Amygdala (tissue), 56 donors: ENCODE results near the gene BTLA.
A peak's percentile ranks its signal among the peaks of the same experiment; 100 is the strongest.
"Not testable (repeated sequence)": the region's sequence is repeated elsewhere in the genome, so short reads cannot be mapped to it uniquely, and the experiment has no call there.

Experiments used
- DNase-seq, 56 donors: peaks; one replicate each; lab custom pipeline; 2025; lab: John Stamatoyannopoulos, UW

BTLA gene, protein sequence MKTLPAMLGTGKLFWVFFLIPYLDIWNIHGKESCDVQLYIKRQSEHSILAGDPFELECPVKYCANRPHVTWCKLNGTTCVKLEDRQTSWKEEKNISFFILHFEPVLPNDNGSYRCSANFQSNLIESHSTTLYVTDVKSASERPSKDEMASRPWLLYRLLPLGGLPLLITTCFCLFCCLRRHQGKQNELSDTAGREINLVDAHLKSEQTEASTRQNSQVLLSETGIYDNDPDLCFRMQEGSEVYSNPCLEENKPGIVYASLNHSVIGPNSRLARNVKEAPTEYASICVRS

DNA sequence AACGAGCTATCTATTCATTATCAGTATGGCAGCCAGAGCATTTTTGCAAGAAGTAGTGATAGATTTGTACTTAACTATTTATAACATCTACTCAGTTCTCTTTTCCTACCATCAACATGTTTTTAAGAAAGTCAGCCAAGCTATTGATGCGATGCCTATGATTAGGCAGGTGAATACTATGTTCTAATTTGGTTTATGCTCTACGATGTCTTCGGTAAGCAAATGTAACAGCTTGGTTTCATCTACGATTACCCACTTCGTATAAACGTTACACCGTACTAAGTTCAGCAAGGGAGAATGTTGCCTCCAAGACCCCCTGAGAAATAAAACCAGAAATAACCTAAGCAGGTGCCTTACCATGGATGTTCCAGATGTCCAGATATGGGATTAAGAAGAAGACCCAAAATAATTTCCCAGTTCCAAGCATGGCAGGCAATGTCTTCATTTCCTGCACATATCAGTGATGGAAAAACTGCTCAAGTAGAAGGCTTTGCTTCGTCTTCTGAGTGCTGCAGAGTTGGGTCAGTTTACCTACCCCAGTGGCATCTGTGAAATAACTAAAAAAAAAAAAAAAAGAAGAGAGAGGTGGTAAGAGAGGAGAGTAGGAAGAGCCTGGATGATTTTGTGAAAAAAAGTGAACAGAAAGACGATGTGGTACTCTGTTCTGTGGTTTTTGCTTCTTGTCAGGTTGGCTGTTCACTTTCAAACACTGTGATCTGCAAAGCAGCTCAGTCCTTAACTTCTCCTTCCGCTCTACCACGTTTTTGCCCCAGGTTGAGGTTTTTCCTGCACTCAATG, at the start of gene BTLA:
Gene BTLA, minus strand, starts transcription at position 559 of the 798 bp plus-strand sequence. Its CDS starts 114 bp downstream, at position 445.
- DNase-seq, result no peak

DNA sequence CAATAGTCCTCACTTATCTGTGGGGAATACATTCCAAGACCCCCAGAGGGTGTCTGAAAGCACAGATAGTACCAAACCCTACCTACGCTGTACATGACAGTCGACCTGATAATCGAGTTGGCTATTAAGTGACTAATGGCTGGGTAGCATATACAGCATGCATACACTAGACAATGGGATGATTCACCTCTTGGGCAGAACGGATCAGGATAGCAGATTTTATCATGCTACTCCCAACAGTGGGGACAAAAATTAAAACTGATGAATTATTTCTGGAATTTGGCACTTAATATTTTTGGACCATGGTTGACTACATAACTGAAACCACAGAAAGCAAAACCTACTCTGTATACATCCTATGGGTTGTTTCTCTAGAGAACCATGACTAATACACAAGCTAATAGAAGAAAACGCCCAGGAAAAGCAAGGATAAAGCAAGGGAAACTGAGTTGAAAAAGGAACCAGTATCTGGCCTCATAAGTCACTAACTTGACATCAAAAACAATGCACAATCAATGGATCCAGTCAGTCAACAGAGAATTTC, 47.0 kb upstream of the BTLA start:
- no peak for DNase-seq

DNA sequence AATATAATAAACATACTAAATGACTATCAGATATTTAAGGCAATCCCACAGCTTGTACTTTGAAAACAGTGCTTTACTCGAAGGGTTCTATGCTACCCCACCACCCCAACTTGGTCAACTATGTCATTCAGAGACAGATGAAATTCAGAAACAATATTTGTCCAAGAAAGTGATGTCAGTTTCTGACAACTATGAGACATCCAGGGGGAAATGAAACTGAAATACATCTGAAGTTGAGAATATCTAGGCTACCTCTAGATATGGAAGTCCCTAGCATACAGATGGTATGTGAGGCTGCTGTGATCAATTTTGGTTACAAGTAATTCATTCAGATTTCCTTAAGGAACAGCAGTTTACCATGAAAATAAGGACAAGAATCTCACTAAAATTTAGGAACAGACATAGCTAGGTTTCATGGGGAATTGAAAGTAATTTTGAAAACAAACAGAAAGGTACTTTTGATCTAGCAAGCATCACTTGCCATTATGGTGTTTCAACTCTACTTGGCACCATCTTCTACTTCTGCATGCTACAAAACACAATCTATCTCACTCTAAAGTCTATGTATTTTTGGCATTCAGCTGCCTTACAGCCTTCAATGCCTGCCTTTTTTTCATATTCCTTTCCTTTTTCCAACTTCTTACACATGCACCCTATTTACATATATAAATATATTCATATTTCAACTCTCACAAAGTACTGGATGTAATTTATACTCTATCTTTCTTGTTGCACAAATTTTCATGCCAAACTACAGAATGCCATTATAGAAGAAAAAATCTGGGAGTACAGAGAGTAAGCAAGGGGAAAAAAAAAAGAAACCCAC, 40.8 kb upstream of the BTLA start:
- DNase-seq, result no peak

DNA sequence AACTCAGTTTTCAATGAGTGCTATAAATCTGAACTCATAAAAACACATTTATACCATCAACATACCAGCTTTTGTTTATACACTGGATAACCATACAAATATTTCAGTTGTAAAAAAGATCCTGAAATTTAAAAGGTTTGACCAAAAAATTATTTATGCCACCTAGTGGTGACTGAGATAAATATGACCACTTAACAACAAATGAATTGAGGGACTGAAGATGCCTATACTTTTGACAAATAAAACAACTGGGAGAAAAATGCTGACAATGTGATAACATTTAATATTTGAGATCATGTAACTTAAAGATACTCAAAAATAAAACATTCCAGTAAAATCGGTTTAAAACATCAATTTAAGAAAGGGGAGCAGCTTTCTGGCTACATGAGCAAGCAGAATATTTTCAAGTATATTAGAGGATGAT, 32.1 kb upstream of the BTLA start:
- DNase-seq, result no peak

DNA sequence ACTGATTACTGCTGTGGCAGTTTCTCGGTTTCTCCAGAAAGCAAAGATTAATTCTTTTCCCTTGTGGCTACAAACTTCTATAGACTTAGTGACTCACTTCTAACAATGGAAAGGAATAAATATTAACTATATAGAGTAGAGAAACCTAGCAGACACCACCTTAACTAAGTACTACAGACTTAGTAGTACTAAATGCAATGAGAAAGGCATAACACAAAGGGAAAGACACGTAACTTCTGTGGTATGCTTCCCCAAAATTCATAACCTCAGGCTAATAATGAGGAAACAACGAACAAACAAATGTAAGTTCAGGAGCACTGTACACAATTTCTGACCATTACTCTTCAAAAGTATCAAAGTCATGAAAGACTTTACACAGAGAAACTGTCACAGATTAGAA, 31.3 kb upstream of the BTLA start:
- no peak for DNase-seq

DNA sequence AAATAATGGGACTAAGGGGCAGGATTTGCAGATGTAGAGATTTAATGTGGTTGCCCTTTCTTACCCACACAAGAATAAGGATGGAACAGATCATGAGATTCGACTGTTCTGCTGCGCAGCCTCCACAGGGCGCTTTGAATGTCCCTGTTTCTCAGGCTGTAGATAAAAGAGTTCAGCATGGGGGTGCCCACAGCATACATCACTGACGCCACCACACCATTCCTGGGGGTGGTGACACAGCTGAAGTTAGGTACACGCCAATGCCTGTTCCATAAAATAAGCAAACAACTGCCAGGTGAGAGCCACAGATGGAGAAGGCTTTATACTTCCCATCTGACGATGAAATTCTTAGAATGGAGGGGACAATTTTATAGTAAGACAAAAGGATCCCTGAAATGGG, 24.9 kb upstream of the BTLA start:
- DNase-seq, result not testable (repeated sequence)

DNA sequence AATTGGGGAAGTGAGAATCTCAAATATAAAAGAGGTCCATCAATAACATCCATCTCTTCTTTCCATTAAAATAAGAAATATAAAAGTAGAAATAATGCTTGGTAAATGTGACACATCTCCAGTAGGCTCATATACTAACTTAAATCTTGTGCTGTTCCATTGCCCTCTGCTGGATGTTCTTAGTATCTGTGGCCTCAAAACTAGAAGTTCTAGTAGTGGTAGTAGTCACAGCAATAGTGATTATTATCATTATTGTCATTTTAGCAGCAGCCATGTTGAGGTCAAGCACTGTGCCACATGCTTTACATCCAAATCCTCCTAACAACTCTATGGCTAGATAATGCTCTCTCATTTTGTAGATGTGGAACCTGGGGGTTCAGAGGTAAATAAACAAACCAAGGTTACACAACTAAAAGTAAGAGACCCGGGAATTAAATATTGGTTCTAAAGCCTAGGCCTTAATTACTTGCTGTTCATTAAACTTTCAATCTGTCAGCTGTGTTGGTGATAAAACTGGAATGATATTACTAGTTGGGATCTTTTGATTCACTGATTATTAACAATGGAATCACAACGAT, 20.2 kb upstream of the BTLA start:
- DNase-seq, result peak in 16 of 56 donors; percentile 0 to 89 (median 12)

DNA sequence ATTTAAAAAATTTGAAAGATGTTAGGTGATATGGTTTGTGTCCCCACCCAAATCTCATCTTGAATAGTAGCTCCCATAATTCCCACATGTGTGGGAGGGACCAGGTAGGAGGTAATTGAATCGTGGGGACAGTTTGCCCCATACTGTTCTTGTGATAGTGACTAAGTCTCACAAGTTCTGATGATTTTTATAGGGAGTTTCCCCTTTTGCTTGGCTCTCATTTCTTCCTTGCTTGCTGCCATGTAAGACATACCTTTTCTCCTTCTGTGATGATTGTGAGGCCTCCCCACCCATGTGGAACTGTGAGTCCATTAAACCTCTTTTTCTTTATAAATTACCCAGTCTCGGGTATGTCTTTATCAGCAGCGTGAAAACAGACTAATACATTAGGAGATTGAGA, 19.7 kb upstream of the BTLA start:
- DNase-seq, result not testable (repeated sequence)

DNA sequence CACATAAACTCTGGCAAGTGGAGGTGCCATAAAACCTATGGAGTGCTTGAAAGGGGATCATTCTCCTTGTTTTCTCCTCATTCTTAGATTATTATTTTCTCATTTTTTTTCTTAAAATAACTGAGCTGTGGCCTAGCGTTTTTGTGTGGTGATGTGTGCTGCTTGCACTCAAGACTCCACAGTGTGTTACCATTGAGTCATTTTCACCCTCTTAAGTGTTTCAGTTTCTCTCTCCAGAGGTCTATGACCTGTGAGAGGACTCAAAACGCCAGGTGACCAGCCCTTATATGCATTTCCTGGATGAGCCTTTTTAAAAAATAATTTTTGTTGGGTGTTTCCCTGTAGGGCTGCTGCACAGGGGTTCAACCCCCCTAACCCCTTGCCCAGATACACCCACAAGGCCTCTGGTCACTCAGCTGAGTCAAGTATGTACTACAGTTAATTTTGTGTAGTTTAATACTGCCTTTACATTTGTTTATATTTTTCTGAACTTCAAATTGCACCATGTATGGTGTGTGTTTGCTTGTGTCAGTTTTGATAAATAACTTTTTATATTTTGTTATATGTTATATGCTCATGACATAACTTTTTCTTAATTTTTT, 15.4 kb upstream of the BTLA start:
- DNase-seq, result no peak

DNA sequence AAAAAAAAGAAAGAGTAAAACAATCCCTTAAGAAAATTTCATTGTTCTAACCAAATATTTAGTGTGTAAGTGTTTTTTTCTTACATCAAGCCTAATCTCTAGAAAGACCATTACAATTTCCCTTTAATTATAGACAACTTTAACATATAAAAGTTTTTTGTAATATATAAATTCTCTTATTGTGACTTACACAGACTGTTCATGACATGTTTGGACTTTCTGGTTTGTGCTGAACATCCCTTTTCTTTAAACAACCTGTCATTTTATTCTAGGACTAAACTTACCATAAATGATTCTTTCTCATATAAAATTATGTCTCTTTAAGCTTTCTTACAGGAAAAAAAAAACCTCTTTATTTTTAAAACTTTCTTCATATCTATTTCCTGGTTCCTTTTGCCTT, 13.0 kb upstream of the BTLA start:
- no peak for DNase-seq

DNA sequence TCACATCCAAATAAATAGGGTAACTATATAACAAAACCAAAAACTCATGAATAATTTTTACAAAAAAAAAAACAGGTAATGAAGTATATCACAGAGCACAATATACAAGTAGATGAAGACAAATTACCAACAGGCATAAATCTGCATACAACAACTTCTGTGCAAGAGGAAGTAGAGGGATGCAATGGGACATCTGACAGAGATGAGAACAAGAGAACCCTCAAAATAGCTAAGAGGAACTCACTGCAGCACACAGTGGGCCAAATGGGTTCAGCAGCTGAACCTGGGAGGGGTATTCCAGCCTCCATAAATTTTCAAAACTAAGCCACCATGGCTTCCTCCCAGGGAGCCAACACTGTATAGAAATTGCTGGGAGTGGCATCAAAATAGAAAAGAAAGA, 9.6 kb upstream of the BTLA start:
- DNase-seq, result no peak

DNA sequence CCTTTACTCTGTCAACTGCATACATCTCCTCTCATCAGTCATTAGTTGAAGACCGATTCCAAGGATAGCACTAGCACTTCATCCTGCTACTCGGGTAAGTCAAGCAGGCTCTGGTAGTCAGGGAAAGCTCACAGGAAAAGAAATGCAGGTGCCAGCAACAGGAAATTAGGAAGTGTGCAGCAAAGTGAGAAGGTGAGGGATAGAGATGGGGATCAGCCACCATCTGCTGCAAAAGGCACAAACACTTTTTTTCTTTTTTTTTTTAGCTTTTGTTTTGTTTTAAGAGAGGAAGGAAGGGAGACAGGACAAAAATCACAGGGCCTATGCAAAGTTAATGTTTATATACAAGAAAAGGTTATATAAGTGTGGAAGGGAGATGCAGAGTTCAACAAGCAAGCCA, 9.0 kb upstream of the BTLA start:
- DNase-seq, result no peak

DNA sequence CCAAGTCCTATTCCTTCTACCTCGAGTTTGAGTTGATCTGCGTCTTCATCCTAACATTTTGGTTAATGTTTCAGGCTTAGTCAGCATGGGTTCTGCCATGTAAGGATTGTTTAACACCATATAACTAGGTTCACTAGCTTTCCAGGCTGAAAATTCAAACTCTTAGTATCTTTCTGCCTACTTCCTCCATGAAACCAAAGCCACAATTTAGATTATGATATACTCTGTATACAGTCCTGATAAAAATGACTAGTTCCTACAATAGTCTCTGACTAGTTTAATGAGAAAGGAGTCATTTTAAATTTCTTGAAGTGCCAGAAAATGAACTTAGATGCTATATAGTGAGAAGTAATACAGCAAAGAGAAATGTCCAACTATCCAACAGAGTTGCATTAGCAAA, 6.6 kb upstream of the BTLA start:
- no peak for DNase-seq

DNA sequence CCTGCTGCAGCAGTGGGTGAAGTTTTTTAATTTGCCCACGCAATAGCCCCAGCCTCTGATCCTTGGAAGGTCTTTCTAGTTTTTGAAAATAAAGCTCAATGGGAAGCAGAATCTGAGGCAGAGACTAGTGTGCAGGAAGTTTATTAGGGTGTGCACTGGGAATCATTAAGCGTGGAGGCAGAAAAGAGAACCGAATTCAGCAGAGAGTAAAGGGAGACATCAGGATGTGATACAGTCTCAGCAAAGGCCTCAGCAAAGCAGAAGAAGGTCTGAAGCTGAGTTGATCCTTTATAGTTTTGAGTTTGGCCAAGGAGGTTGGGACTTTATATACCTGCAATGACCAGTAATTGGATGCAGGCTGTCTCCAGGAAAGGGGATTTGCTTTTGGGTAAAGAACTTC, 4.9 kb upstream of the BTLA start:
- DNase-seq, result no peak

DNA sequence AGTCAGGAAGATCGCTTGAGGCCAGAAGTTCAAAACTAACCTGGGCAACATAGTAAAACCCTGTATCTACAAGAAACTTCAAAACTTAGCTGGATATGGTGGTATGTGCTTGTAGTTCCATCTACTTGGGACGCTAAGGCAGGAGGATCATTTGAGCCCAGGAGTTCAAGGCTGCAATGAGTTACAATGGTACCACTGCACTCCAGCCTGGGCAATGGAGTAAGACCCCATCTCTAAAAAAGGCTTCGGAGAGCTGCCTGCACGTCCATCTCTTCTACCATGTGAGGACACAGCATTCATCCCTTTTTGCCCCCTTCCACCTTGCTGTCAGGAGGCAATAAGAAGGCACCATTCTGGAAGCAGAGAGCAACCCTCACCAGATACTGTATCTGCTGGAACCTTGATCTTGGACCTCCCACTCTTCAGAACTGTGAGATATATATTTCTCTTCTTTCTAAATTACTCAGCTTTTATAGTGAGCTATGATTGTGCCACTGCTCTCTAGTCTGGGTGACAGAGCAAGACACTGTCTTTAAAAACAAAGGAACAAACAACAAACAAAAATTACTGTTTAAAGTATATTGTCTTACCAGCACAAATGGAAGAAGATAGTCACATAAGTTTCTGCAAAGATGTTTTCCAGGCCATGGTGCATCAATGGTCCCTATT, 4.2 kb upstream of the BTLA start:
- no peak for DNase-seq

DNA sequence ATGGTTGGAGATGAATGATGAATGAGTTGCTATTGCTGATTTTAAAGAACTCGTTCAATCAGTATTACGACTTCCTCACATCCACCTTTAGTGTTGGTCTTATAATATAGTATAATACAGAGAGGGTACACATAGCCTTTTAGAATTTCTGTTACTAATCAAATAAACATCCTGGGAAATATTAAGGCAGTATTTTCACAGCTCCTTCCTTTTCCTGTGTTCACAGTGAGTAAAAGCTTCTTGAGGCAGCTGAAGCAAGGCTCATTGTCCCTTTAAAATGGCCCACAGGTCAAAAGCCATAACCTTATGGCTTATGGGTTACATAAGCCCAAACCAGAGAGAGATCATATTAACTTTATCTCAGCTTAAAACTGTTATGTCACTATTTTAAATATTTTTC, 1.3 kb upstream of the BTLA start:
- DNase-seq, result no peak

DNA sequence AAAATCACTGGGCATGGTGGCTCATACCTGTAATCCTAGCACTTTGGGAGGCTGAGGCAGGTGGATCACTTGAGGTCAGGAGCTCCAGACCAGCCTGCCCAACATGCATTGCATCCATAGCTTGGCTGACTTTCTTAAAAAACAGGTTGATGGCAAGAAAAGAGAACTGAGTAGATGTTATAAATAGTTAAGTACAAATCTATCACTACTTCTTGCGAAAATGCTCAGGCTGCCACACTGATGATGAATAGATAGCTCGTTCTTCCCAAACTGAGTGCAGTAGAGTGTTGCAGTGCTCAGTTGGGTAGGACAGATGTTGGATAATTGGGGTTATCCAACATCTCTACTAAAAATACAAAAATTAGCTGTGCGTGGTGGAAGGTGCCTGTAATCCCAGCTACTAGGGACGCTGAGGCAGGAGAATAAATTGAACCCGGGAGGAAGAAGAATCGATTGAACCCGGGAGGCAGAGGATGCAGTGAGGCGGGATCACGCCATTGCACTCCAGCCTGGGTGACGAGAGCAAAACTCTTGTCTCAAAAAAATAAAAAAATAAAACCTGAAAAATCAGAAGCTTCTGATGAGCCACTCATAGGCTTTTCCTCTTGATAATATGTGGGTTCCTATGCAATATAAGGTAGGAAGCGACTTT, 1.2 kb downstream of the BTLA start:
- no peak for DNase-seq

DNA sequence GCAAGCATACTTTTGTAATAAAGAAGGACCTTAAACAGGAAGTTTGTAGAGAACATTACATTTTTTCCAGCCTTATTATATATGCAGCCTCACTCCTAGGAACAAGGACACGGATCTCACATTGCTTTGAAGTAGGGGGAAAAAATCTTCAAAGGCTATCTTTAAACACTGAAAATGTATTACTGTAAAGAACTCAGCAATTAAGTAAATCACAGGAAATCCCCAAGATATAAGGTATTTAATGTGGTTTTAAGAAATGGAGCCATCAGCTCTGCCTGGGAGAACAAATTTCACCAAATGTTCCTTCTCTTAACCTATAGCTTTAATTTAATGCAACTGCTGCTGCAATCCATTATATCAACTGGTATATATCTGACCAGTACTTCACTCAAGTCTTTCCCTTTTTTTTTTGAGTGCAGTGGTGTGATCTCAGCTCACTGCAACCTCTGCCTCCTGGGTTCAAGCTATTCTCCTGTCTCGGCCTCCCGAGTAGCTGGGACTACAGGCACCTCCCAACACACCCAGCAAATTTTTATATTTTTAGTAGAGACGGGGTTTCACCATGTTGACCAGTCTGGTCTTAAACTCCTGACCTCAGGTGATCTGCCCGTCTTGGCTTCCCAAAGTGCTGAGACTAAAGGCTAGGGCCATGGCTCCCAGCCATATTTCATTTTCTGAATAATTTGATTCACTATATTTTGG, 2.8 kb downstream of the BTLA start:
- DNase-seq, result no peak

DNA sequence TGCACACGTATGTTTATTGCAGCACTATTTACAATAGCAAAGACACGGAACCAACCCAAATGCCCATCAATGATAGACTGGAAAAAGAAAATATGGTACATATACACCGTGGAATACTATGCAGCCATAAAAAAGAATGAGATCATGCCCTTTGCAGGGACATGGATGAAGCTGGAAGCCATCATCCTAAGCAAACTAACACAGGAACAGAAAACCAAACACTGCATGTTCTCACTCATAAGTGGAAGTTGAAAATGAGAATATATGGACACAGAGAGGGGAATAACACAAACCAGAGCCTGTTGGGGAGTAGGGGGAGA, 4.9 kb downstream of the BTLA start:
- DNase-seq, result not testable (repeated sequence)
